ENCODE measurements around the gene RPL13. TPM values are rescaled to one million over a fixed set of nuclear protein-coding genes. Genes with fewer than 3 reads are reported as not detected.

The RPL13 gene
- total and polyA plus RNA-seq, 3 experiments from 2014 or later: 2,710 to 5,211 (median 2,878) TPM

DNA sequence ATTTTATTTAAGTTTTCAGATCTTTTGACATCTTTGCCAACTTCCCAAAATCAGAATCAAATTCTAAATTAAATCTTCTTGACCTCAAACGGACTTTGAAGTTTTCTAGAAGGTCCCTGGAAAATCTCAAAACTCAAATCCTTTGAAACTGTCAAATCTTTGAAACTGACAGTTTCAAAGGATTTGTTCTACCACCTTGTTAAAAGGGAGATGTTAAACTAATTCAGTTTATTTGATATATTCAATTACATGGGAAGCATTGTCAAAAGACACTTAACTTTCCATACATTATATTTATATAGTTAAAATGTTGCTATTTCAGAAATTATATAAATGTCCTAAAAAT lies 49.6 kb downstream of the RPL13 start:
- ChIA-PET CTCF (no interaction called here), POLR2A (no interaction called here)
- Histone ChIP-seq H3K4me3 (ENCODE audit: low read length) (no peak overlapping the region), H3K4me1 (ENCODE audit: insufficient read depth, low read length) (no peaks in the 10 kb centered on the region), H3K27me3 (ENCODE audit: insufficient read depth, low read length, poor library complexity, severe bottlenecking) (no peaks in the 10 kb centered on the region), H3K9me3 (ENCODE audit: low read length) (no peaks in the 10 kb centered on the region), H3K27ac (ENCODE audit: low read depth, low read length) (no peak overlapping the region), H3K36me3 (ENCODE audit: insufficient read depth, low read length) (no peaks in the 10 kb centered on the region)
- H3K36me3 Mint-ChIP-seq: no peaks in the 10 kb centered on the region
- H3K27ac Mint-ChIP-seq: no peak overlapping the region
- H3K4me1 Mint-ChIP-seq: peaks cover 0 to 3% (median 0%) of the 10 kb centered on the region in 3 donors
- no peak overlapping the region for H3K4me3 Mint-ChIP-seq
- no peaks in the 10 kb centered on the region for H3K9me3 Mint-ChIP-seq
- H3K27me3 Mint-ChIP-seq: peaks cover 3% of the 10 kb centered on the region in 2 donors
- DNase-seq: no peak

GRCh38 chr16:89612415-89613166 lies 52.1 kb downstream of the RPL13 start:
- Histone ChIP-seq H3K4me3 (ENCODE audit: low read length) (no peak overlapping the region), H3K36me3 (ENCODE audit: insufficient read depth, low read length) (no peaks in the 10 kb centered on the region), H3K27ac (ENCODE audit: low read depth, low read length) (no peak overlapping the region), H3K27me3 (ENCODE audit: insufficient read depth, low read length, poor library complexity, severe bottlenecking) (no peaks in the 10 kb centered on the region), H3K9me3 (ENCODE audit: low read length) (no peaks in the 10 kb centered on the region), H3K4me1 (ENCODE audit: insufficient read depth, low read length) (peaks cover 7% of the 10 kb centered on the region)
- no peak overlapping the region for H3K4me3 Mint-ChIP-seq
- H3K27ac Mint-ChIP-seq: no peak overlapping the region
- CTCF ChIA-PET: no interaction called here
- POLR2A ChIA-PET: no interaction called here
- H3K36me3 Mint-ChIP-seq: no peaks in the 10 kb centered on the region
- H3K9me3 Mint-ChIP-seq: peaks cover 0 to 5% (median 0%) of the 10 kb centered on the region in 5 donors
- no peak for DNase-seq
- H3K4me1 Mint-ChIP-seq: peaks cover 10 to 15% (median 13%) of the 10 kb centered on the region in 3 donors
- peaks cover 3 to 6% of the 10 kb centered on the region in 2 donors for H3K27me3 Mint-ChIP-seq

- H3K27ac ChIP-seq (ENCODE audit: low read depth, low read length): no peak within 1 kb of the TSS
- H3K4me1 Mint-ChIP-seq: peaks cover 10 to 15% (median 13%) of the 10 kb centered on the region in 3 donors
- no peak within 1 kb of the TSS for H3K4me3 Mint-ChIP-seq
- H3K27me3 ChIP-seq (ENCODE audit: insufficient read depth, low read length, poor library complexity, severe bottlenecking): no peaks in the 10 kb centered on the region
- no peaks in the 10 kb centered on the region for H3K36me3 Mint-ChIP-seq
- peak within 1 kb of the TSS in 2 of 8 donors; percentile 23 to 87 for H3K27ac Mint-ChIP-seq
- peaks cover 7% of the 10 kb centered on the region for H3K4me1 ChIP-seq (ENCODE audit: insufficient read depth, low read length)
- CTCF ChIA-PET: no interaction called here
- no peaks in the 10 kb centered on the region for H3K9me3 ChIP-seq (ENCODE audit: low read length)
- H3K4me3 ChIP-seq (ENCODE audit: low read length): no peak within 1 kb of the TSS
- no peaks in the 10 kb centered on the region for H3K36me3 ChIP-seq (ENCODE audit: insufficient read depth, low read length)
- POLR2A ChIA-PET: no interaction called here
- peaks cover 0 to 5% (median 0%) of the 10 kb centered on the region in 5 donors for H3K9me3 Mint-ChIP-seq
- DNase-seq: no peak
- peaks cover 3 to 6% of the 10 kb centered on the region in 2 donors for H3K27me3 Mint-ChIP-seq
These were observed 52.9 kb downstream of the RPL13 start, which contains the start of gene DPEP1 for GRCh38 chr16:89613231-89613953. Gene DPEP1, plus strand, starts transcription at chr16:89613642. Its CDS starts 16,769 bp downstream, at chr16:89630411.

GRCh38 chr16:89613954-89614459 lies 53.5 kb downstream of the RPL13 start:
- POLR2A ChIA-PET: no interaction called here
- CTCF ChIA-PET: no interaction called here
- H3K27ac Mint-ChIP-seq: no peak overlapping the region

More at GRCh38 chr16:89613954-89614459, 53.5 kb downstream of the RPL13 start:
- Histone ChIP-seq H3K36me3 (ENCODE audit: insufficient read depth, low read length) (no peaks in the 10 kb centered on the region), H3K4me1 (ENCODE audit: insufficient read depth, low read length) (peaks cover 7% of the 10 kb centered on the region), H3K27me3 (ENCODE audit: insufficient read depth, low read length, poor library complexity, severe bottlenecking) (no peaks in the 10 kb centered on the region), H3K4me3 (ENCODE audit: low read length) (no peak overlapping the region), H3K27ac (ENCODE audit: low read depth, low read length) (no peak overlapping the region), H3K9me3 (ENCODE audit: low read length) (no peaks in the 10 kb centered on the region)
- DNase-seq: no peak
- Mint-ChIP-seq H3K4me1 (peaks cover 10 to 15% (median 13%) of the 10 kb centered on the region in 3 donors), H3K9me3 (peaks cover 0 to 5% (median 0%) of the 10 kb centered on the region in 5 donors), H3K4me3 (no peak overlapping the region), H3K36me3 (no peaks in the 10 kb centered on the region), H3K27me3 (peaks cover 3 to 6% of the 10 kb centered on the region in 2 donors)

Other genes starting within 250 kb of the RPL13 start
- 100 to 1,000 TPM; 130 to 150 TPM for gene ANKRD11, start 70.1 kb upstream of the RPL13 start, total RNA-seq
- 39.8 TPM for gene ANKRD11, start 70.1 kb upstream of the RPL13 start, polyA plus RNA-seq
- gene SPG7, start 52.3 kb upstream of the RPL13 start, total RNA-seq: 10 to 100 TPM; 77.4 to 79.5 TPM
- 48.2 TPM for gene SPG7, start 52.3 kb upstream of the RPL13 start, polyA plus RNA-seq
- gene CPNE7, start 15.1 kb downstream of the RPL13 start, total RNA-seq: 1 to 10 TPM; 3.2 to 6.1 TPM
- gene CPNE7, start 15.1 kb downstream of the RPL13 start, polyA plus RNA-seq: 12.9 TPM
- not detected for gene DPEP1, start 53.0 kb downstream of the RPL13 start, total RNA-seq
- gene DPEP1, start 53.0 kb downstream of the RPL13 start, polyA plus RNA-seq: not detected
- 10 to 100 TPM; 81.4 to 94.0 TPM for gene CHMP1A, start 97.0 kb downstream of the RPL13 start, total RNA-seq
- 72.1 TPM for gene CHMP1A, start 97.0 kb downstream of the RPL13 start, polyA plus RNA-seq
- gene SPATA33, start 97.2 kb downstream of the RPL13 start, total RNA-seq: 10 to 100 TPM; 16.9 TPM
- gene SPATA33, start 97.2 kb downstream of the RPL13 start, polyA plus RNA-seq: 2.3 TPM
- gene CDK10, start 126.0 kb downstream of the RPL13 start, total RNA-seq: 10 to 100 TPM; 74.8 to 79.0 TPM
- 31.8 TPM for gene CDK10, start 126.0 kb downstream of the RPL13 start, polyA plus RNA-seq
- gene SPATA2L, start 141.0 kb downstream of the RPL13 start, total RNA-seq: 1 to 10 TPM; 7.0 to 7.6 TPM
- 10.3 TPM for gene SPATA2L, start 141.0 kb downstream of the RPL13 start, polyA plus RNA-seq
- gene VPS9D1, start 160.2 kb downstream of the RPL13 start, total RNA-seq: 1 to 10 TPM; 3.7 to 4.0 TPM
- 1.6 TPM for gene VPS9D1, start 160.2 kb downstream of the RPL13 start, polyA plus RNA-seq
- gene ZNF276, start 160.9 kb downstream of the RPL13 start, total RNA-seq: 10 to 100 TPM; 35.6 to 36.6 TPM
- gene ZNF276, start 160.9 kb downstream of the RPL13 start, polyA plus RNA-seq: 47.3 TPM

Data from CD8-positive, alpha-beta memory T cell (primary cell).